Fibroblast of the conjunctiva (primary cell): ENCODE results near the gene NCKAP5L.
"Not testable (repeated sequence)": the region's sequence is repeated elsewhere in the genome, so short reads cannot be mapped to it uniquely, and the experiment has no call there.

ENCODE experiments used
- DNase-seq: peaks from one replicate; pipeline ENCODE4 v3.0.0-alpha.2; 2010; ENCODE audit warnings: low read depth

The NCKAP5L gene

DNA sequence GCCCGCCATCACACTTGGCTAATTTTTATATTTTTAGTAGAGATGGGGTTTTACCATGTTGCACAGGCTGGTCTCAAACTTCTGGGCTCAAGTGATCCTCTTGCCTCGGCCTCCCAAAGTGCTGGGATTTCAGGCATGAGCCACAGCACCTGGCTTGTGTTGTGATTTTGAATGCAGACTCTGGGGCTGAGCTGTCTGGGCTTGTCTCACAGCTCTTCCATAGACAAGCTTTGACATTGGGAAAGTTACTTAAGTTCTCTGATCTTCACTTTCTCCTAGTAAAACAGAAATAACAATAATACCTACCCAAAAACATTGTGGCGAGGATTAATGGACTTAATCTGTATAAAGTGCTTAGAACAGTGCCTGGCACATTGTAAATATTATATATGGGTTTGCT is 50.9 kb downstream of the NCKAP5L start:
- DNase-seq = no peak

GRCh38 chr12:49776858-49777257 is 51.4 kb downstream of the NCKAP5L start:
- DNase-seq = no peak

DNA sequence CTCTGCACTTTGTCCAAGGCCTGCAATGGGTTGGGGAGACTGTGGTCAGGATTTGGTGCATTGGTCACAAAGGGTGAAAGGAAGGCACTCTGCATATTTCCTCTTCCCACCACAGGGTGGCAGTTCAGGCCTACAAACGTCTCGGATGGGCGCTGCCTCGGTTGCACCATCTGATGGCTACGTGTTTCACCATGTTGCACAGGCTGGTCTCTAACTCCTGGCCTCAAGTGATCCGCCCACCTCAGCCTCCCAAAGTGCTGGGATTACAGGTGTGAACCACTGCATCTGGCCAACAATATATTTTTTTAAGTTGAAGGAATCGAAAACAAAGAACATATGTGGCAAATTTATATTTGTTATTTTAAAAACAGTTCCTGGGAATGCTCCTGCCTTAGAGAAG is 51.8 kb downstream of the NCKAP5L start:
- peak; percentile 85 for DNase-seq

GRCh38 chr12:49773102-49773501 is 55.1 kb downstream of the NCKAP5L start:
- not testable (repeated sequence) for DNase-seq

- no peak for DNase-seq
Observed at GRCh38 chr12:49767333-49767732, 60.9 kb downstream of the NCKAP5L start.

DNA sequence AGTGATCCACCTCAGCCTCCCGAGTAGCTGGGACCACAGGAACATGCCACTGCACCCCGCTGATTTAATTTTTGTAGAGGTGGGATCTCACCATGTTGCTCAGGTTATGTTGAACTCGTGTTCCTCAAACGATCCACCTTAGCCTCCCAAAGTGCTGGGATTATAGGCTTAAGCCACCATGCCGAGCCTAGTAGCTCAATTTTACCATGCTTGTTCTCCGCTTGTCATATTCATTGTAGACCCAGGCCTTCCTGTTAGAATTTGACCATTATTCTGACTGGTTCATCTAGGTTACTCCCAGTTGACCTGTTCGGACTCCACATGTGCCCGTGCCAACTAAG is 62.1 kb downstream of the NCKAP5L start:
- no peak for DNase-seq

- DNase-seq = no peak
Observed at GRCh38 chr12:49764126-49764525, 64.1 kb downstream of the NCKAP5L start.

DNA sequence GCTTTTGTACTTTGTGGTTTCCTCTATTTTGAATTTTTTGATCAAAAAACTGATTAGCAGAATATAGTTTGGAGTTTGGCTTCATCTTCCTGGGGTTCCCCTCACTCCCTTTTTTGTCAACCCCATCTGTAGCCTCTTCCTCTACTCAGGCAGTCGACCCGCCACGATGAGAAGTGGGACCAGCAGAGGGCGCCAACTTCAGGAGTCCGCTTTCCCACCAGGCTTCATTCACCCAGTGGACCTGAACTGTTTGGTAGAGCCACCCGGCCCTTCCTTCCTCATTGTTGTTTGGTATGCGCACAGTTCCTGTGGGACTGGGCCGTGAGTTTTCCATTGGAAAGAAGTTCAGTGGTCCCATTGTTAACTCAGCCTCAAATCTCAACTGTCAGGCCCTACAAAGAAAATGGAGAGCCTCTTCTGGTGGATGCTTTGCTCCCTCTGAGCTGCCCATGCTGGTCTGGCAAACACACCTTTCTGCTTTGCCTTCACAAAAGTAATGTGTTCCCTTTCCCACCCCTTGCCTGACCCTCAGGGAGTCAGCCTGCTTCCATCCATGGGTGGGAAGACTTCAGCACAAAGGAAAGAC is 65.1 kb downstream of the NCKAP5L start:
- DNase-seq = no peak

- no peak for DNase-seq
Observed at GRCh38 chr12:49762468-49762847, 65.8 kb downstream of the NCKAP5L start.

GRCh38 chr12:49761677-49762467 is 66.3 kb downstream of the NCKAP5L start:
- no peak for DNase-seq

DNA sequence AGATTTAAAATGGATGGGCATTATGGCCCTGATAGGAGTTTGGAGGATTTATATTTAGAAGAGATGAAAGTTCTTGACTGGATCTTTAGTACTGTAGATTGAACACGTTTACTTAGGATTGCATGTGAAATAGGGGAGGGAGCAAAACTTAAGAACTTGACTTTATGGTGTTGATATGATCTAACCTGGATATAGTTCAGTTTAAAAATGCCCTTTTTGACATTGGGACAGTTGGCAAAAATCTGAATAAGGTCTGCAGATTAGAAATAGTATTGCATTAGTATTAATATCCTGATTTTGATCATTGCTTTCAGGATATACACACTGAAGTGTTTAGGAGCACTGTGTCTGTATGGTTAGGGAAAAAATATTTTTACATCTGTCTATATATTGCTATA is 77.2 kb downstream of the NCKAP5L start:
- no peak for DNase-seq

DNA sequence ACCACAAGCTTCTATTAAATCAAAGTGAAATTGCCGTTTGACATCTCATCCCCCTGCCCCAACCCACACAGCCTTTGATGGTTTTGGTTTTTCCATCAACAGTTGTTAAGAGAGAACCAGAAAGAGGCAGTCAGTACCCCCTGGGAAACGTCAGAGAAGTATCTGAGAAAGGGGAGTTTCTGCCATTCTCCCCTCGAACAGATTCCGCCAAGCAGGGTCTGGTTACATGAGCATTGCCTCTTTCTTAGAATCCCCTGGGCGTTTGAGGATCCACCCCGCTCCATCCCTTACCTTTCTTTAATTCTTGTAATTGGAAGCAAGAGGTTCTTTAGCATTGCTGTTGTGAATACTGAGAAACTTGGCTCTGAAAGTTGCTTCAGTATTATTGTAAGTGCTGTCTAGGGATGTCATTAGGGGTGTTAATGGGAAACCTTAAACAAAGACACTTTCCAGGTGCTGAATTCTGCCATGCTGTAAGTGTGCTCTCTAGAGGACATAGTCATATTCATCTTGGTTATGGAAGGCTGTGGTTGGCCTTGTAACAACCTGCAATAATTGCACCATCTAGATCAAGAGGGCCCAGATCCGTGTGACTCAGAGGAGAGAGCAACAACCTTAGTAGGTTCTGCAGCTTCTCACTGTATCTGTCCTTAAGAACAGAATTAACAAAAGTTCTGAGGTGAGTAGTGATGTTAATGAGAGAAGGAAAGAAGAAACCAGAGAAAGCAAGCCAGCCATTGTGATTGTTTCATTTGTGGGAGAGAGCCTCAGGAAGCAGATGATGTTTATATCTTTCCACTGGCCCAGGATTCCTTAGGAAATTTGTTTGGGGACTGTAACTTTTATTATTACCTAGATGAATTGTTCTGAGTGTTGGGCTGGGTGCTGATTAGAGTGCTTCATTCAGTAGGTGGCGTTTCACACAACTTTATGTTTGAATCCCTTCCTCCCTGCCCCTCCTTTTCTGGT is 77.9 kb downstream of the NCKAP5L start:
- DNase-seq = peak; percentile 80

DNA sequence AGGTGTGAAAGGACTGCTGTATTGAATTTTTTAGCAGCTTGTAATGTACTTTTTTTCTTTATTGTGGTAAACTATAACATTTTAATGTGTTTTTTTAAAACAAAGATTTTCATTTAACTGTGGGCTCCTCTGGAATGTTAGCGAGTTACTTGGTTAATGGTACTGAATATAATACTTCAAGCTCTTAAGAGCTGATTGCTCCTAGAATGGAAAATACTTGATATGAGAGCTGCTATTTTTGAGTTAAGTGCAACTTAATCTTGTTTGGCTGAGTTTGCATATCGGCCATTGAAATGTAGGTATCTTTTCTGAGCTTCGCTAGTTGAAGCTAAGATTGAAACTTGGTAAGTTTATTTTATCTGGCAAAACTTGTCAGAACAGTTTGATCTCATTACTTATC is 79.4 kb downstream of the NCKAP5L start:
- DNase-seq = no peak

DNA sequence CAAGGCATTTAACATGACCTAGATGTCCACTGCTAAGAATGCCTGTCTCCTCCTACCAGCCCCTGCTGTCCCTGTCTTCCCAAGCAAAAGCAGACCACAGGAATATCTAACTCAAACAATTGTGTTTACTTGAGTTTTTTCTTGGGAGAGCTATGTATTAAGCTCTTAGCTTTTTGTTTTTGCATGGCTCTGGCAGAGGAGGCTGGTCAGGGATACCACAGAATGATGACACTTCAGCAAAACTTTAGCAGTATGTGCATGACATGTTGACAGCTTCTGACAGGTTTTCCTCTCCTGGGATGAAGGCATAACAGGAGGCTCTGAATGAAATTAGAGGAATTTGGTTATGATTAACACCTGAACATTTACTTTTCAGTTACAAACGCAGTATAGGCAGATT is 79.9 kb downstream of the NCKAP5L start:
- no peak for DNase-seq

GRCh38 chr12:49744363-49744885 is 83.8 kb downstream of the NCKAP5L start:
- DNase-seq = no peak

DNA sequence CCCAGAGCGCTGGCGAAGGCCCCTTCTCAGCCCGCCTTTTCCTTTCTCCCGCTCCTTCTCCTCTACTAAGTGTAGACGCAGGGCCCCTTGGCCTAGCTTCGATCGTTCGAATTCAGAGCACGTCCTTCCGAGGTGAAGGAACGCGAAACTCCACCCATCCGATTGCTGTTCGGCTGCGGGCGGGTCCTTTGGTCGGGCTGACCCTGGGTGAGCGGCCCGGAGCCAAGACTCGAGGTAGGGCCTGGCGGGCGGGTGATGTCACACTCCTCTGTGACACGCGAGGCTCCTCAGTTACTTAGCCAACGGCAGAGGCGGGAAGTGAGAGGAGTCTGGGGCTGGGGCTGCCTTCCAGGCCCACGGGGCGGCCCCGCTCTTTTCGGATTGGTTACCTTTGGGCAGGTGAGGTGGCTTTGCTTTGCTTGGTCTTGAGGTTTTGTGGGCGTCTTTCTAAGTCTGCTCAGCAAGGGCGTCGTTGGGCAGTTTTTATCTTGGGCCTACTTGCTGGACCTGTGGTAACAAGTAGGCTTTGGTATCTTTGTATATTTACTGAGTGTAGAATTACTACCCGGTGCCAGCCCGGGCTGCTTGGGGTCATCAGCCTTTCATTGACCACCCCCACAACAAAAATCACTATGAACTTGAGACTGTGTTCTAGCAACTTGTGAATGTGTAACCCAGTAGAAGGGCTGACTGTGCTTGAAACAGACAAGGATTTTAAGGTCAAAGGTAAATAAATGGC is 86.2 kb downstream of the NCKAP5L start:
- DNase-seq = peak; percentile 68
